ENCODE measurements around the gene KCNQ1.

KCNQ1 gene

GRCh38 chr11:2841411-2842190, 396.8 kb downstream of the KCNQ1 start:
- TF ChIP-seq CTCF (IDR thresholded peaks at IDR 0.05): no peak

GRCh38 chr11:2842876-2843275, 398.1 kb downstream of the KCNQ1 start:
- TF ChIP-seq CTCF (IDR thresholded peaks at IDR 0.05): no peak

GRCh38 chr11:2843551-2843950, 398.7 kb downstream of the KCNQ1 start:
- no peak for TF ChIP-seq CTCF (IDR thresholded peaks at IDR 0.05)

GRCh38 chr11:2844116-2844842, 399.5 kb downstream of the KCNQ1 start:
- TF ChIP-seq CTCF (IDR thresholded peaks at IDR 0.05): no peak

- no peak for TF ChIP-seq CTCF (IDR thresholded peaks at IDR 0.05)
Observed at GRCh38 chr11:2844996-2845395, 400.2 kb downstream of the KCNQ1 start.

GRCh38 chr11:2846056-2846455, 401.2 kb downstream of the KCNQ1 start:
- TF ChIP-seq CTCF (IDR thresholded peaks at IDR 0.05): no peak

- TF ChIP-seq CTCF (IDR thresholded peaks at IDR 0.05): no peak
Observed at GRCh38 chr11:2846470-2846869, 401.7 kb downstream of the KCNQ1 start.
